SK-N-SH (cell line): ENCODE results near the gene MARCHF5.

Source experiments
- CHD2 ChIP-seq: fragments of 150-350 bp; IDR thresholded peaks from 2 replicates; pipeline ENCODE4 v1.6.1; 2018; ENCODE audit warnings: low read length; ENCODE audit not compliant: partially characterized antibody
- CTCF ChIP-seq: fragments of 200-600 bp; sonication (generic); IDR thresholded peaks from 2 replicates; pipeline ENCODE4 v1.6.1; 2017; ENCODE audit warnings: antibody characterized with exemption, mild to moderate bottlenecking, moderate library complexity
- MAX ChIP-seq: IDR thresholded peaks from 2 replicates; pipeline ENCODE4 v1.4.0; 2012; ENCODE audit warnings: low read depth
- NFIC ChIP-seq: IDR thresholded peaks from 2 replicates; pipeline ENCODE4 v1.4.0; 2012; ENCODE audit warnings: borderline replicate concordance
- REST ChIP-seq: IDR thresholded peaks from 2 replicates; pipeline ENCODE4 v1.6.1; 2012; ENCODE audit warnings: mild to moderate bottlenecking, low read depth, low read length, moderate library complexity
- USF2 ChIP-seq: fragments of 150-350 bp; IDR thresholded peaks from 2 replicates; pipeline ENCODE4 v1.6.1; 2017; ENCODE audit warnings: antibody characterized with exemption, low read length, low read depth, borderline replicate concordance

GRCh38 chr10:92284112-92284704 is 6.8 kb upstream of the MARCHF5 start:
- no peak for TF ChIP-seq USF2
- no peak for TF ChIP-seq MAX
- TF ChIP-seq NFIC: no peak
- TF ChIP-seq CTCF: no peak
- no peak for TF ChIP-seq REST
- TF ChIP-seq CHD2: no peak
